CD4-positive, alpha-beta T cell treated with Interleukin-4 for 1 hour (primary cell): ENCODE measurements around the gene MRPL28.
"Not testable (repeated sequence)": the region's sequence is repeated elsewhere in the genome, so short reads cannot be mapped to it uniquely, and the experiment has no call there.

Experiments
- DNase-seq, 2 donors: peaks; one replicate each; pipeline ENCODE4 v3.0.0-alpha.2; 2020 to 2022

MRPL28 gene

GRCh38 chr16:337437-337836 is 32.9 kb downstream of the MRPL28 start:
- DNase-seq = no peak

GRCh38 chr16:336269-336668 is 34.1 kb downstream of the MRPL28 start:
- peak in 1 of 2 donors; percentile 35 for DNase-seq

- DNase-seq = not testable (repeated sequence)
These were observed 35.3 kb downstream of the MRPL28 start for GRCh38 chr16:334861-335632.

- not testable (repeated sequence) for DNase-seq
These were observed 36.0 kb downstream of the MRPL28 start for GRCh38 chr16:334164-334832.

GRCh38 chr16:333406-334094 is 36.8 kb downstream of the MRPL28 start:
- DNase-seq = no peak

GRCh38 chr16:331181-331814 is 39.0 kb downstream of the MRPL28 start:
- DNase-seq = not testable (repeated sequence)

- no peak for DNase-seq
These were observed 39.6 kb downstream of the MRPL28 start for GRCh38 chr16:330741-331140.

- no peak for DNase-seq
These were observed 44.8 kb downstream of the MRPL28 start for GRCh38 chr16:325375-326145.

GRCh38 chr16:324451-325334 is 45.6 kb downstream of the MRPL28 start:
- DNase-seq = peak; percentile 81 to 83

GRCh38 chr16:324201-324450 is 46.2 kb downstream of the MRPL28 start:
- DNase-seq = no peak

GRCh38 chr16:322476-323143 is 47.7 kb downstream of the MRPL28 start:
- no peak for DNase-seq

GRCh38 chr16:321532-321931 is 48.8 kb downstream of the MRPL28 start:
- no peak for DNase-seq

- no peak for DNase-seq
These were observed 50.1 kb downstream of the MRPL28 start for GRCh38 chr16:320206-320605.

- no peak for DNase-seq
These were observed 51.7 kb downstream of the MRPL28 start for GRCh38 chr16:318628-319027.

GRCh38 chr16:317583-317982 is 52.8 kb downstream of the MRPL28 start:
- no peak for DNase-seq
